Fibroblast of pulmonary artery (primary cell): Measurements from ENCODE around the gene SEMA3A.

Experiments
- DNase-seq: peaks from one replicate; pipeline ENCODE4 v3.0.0-alpha.2; 2010; ENCODE audit warnings: low read depth
- H3K4me3 ChIP-seq: replicated peaks from 2 replicates; pipeline ENCODE4 v1.5.1; 2011; ENCODE audit warnings: low read depth, mild to moderate bottlenecking, control low read depth, low read length, moderate library complexity
- CTCF ChIP-seq: IDR thresholded peaks from 2 replicates; pipeline ENCODE4 v1.5.1; 2011; ENCODE audit warnings: mild to moderate bottlenecking, control low read depth, low read length, inconsistent platforms; ENCODE audit errors: missing control alignments

SEMA3A gene

GRCh38 chr7:83936056-83936708 is 258.4 kb downstream of the SEMA3A start:
- no peak overlapping the region for H3K4me3 ChIP-seq
- peak; percentile 85 for DNase-seq
- TF ChIP-seq CTCF = peak; percentile 98

GRCh38 chr7:83934118-83934734 is 260.4 kb downstream of the SEMA3A start:
- peak; percentile 32 for TF ChIP-seq CTCF
- DNase-seq = peak; percentile 12
- no peak overlapping the region for H3K4me3 ChIP-seq

GRCh38 chr7:83931968-83932367 is 262.6 kb downstream of the SEMA3A start:
- H3K4me3 ChIP-seq = no peak overlapping the region
- TF ChIP-seq CTCF = no peak
- DNase-seq = no peak

GRCh38 chr7:83930262-83930661 is 264.3 kb downstream of the SEMA3A start:
- TF ChIP-seq CTCF = no peak
- no peak for DNase-seq
- H3K4me3 ChIP-seq = no peak overlapping the region

GRCh38 chr7:83925860-83926259 is 268.7 kb downstream of the SEMA3A start:
- TF ChIP-seq CTCF = no peak
- DNase-seq = no peak

GRCh38 chr7:83921941-83922607 is 272.5 kb downstream of the SEMA3A start:
- no peak for TF ChIP-seq CTCF
- H3K4me3 ChIP-seq = no peak overlapping the region
- peak; percentile 17 for DNase-seq

More at GRCh38 chr7:83925860-83926259, 268.7 kb downstream of the SEMA3A start:
- H3K4me3 ChIP-seq = no peak overlapping the region
